Left ventricle myocardium inferior (tissue), 1 donor: ENCODE measurements around the gene EXTL2. TPM values are rescaled to one million over a fixed set of nuclear protein-coding genes. Genes with fewer than 3 reads are reported as not detected.

Source experiments
- DNase-seq: peaks from one replicate; pipeline ENCODE4 v3.0.0-alpha.2; 2020
- H3K27ac ChIP-seq: fragments of 200-600 bp; replicated peaks from 2 replicates; pipeline ENCODE4 v1.8.0; 2021
- H3K27me3 ChIP-seq: fragments of 200-600 bp; 2 replicates; pipeline ENCODE4 v1.8.0; 2021; ENCODE audit warnings: low read depth
- H3K36me3 ChIP-seq: fragments of 200-600 bp; 2 replicates; pipeline ENCODE4 v1.8.0; 2021
- H3K4me1 ChIP-seq: fragments of 200-600 bp; 2 replicates; pipeline ENCODE4 v1.8.0; 2021
- H3K4me3 ChIP-seq: fragments of 200-600 bp; 2 replicates; pipeline ENCODE4 v1.8.0; 2021; ENCODE audit warnings: mild to moderate bottlenecking, moderate library complexity
- H3K9me3 ChIP-seq: fragments of 200-600 bp; replicated peaks from 2 replicates; pipeline ENCODE4 v1.8.0; 2021
- CTCF ChIP-seq: fragments of 200-600 bp; IDR thresholded peaks from 2 replicates; pipeline ENCODE4 v1.8.0; 2021; ENCODE audit warnings: antibody characterized with exemption, mild to moderate bottlenecking, borderline replicate concordance
- intact Hi-C: fragments of 100-400 bp; cut with micrococcal nuclease; formaldehyde crosslinking; loops from one replicate; pipeline ENCODE4 v1.11.0; 2022
- total RNA-seq: library from RNA; stranded (reverse); fragmentation: NEBNext Ultra II Directional; extraction: Animal tissue kit (Norgen Biotek cat#: 25700); gene quantifications from one replicate; pipeline ENCODE4 v1.2.1, GENCODE V29; 2021
- donor health status: DM: no; HTN: yes; CAD: no; lungs with severe emphysema.

The EXTL2 gene
- total RNA-seq, 1 donor from 2014 or later = 10.6 TPM

- Histone ChIP-seq H3K9me3 (peaks cover 7% of the 10 kb centered on the region), H3K4me3 (no peak overlapping the region), H3K36me3 (peaks cover 64% of the 10 kb centered on the region), H3K27me3 (no peaks in the 10 kb centered on the region), H3K4me1 (peaks cover 13% of the 10 kb centered on the region), H3K27ac (no peak overlapping the region)
- no peak for DNase-seq
- intact Hi-C loops = no loop called here
- TF ChIP-seq CTCF = no peak
Observed at GRCh38 chr1:100902365-100902764, 7.7 kb upstream of the EXTL2 start.

GRCh38 chr1:100896481-100896982 is 1.9 kb upstream of the EXTL2 start:
- peaks cover 33% of the 10 kb centered on the region for H3K36me3 ChIP-seq
- H3K27me3 ChIP-seq = no peaks in the 10 kb centered on the region
- H3K9me3 ChIP-seq = no peaks in the 10 kb centered on the region
- peak overlapping the region; percentile 83 for H3K4me3 ChIP-seq
- no peak for TF ChIP-seq CTCF
- intact Hi-C loops = no loop called here
- no peak for DNase-seq
- H3K4me1 ChIP-seq = peaks cover 51% of the 10 kb centered on the region
- peak overlapping the region; percentile 97 for H3K27ac ChIP-seq

GRCh38 chr1:100895540-100896480 is 1.2 kb upstream of the EXTL2 start, which contains the start of gene SLC30A7:
SLC30A7 (plus strand) TSS chr1:100896090; CDS start chr1:100896263, 173 bp downstream.
- Histone ChIP-seq H3K9me3 (no peaks in the 10 kb centered on the region), H3K27me3 (no peaks in the 10 kb centered on the region), H3K27ac (peak within 1 kb of the TSS; percentile 97), H3K4me3 (peak within 1 kb of the TSS; percentile 83), H3K4me1 (peaks cover 51% of the 10 kb centered on the region), H3K36me3 (peaks cover 26% of the 10 kb centered on the region)
- DNase-seq = peak; percentile 96
- intact Hi-C loops = no loop called here
- no peak for TF ChIP-seq CTCF

- no peak for TF ChIP-seq CTCF
- DNase-seq = no peak
- no peaks in the 10 kb centered on the region for H3K27me3 ChIP-seq
- H3K4me3 ChIP-seq = peak overlapping the region; percentile 83
- intact Hi-C loops = no loop called here
- H3K9me3 ChIP-seq = peaks cover 9% of the 10 kb centered on the region
- no peak overlapping the region for H3K27ac ChIP-seq
- peaks cover 51% of the 10 kb centered on the region for H3K4me1 ChIP-seq
- H3K36me3 ChIP-seq = peaks cover 5% of the 10 kb centered on the region
Observed at GRCh38 chr1:100893718-100894117, 924 bp downstream of the EXTL2 start.

GRCh38 chr1:100892554-100892953 is 2.1 kb downstream of the EXTL2 start:
- TF ChIP-seq CTCF = no peak
- Histone ChIP-seq H3K4me1 (peaks cover 40% of the 10 kb centered on the region), H3K36me3 (no peaks in the 10 kb centered on the region), H3K4me3 (no peak overlapping the region), H3K27ac (no peak overlapping the region), H3K9me3 (peaks cover 9% of the 10 kb centered on the region), H3K27me3 (no peaks in the 10 kb centered on the region)
- intact Hi-C loops = no loop called here
- no peak for DNase-seq
